AG04449 (cell line): ENCODE measurements around the gene SPEM2.

ENCODE experiments used
- CTCF ChIA-PET: fragments of 350-600 bp; formaldehyde crosslinking; extraction: SDS; loops from one replicate; lab custom pipeline; 2021; ENCODE audit warnings: antibody characterized with exemption; lab: Yijun Ruan, JAX
- POLR2A ChIA-PET: fragments of 400-600, 350-600 bp; formaldehyde crosslinking; extraction: SDS; loops from one replicate; lab custom pipeline; 2020; ENCODE audit warnings: antibody characterized with exemption, inconsistent platforms; lab: Yijun Ruan, JAX
- DNase-seq: peaks from one replicate; pipeline ENCODE4 v3.0.0-alpha.2; 2010; ENCODE audit warnings: low read depth, low spot score
- H3K4me3 ChIP-seq: 2 replicates; pipeline ENCODE4 v1.5.1; 2011; ENCODE audit warnings: low read depth, mild to moderate bottlenecking, control low read depth, low read length
- TF ChIP-seq, protein P1 (sequence below): IDR thresholded peaks from one replicate; pipeline ENCODE4 v1.5.1; 2011; ENCODE audit warnings: mild to moderate bottlenecking, moderate library complexity, low read length, control low read depth, inconsistent platforms; ENCODE audit not compliant: insufficient read depth; ENCODE audit errors: missing control alignments

The SPEM2 gene

DNA sequence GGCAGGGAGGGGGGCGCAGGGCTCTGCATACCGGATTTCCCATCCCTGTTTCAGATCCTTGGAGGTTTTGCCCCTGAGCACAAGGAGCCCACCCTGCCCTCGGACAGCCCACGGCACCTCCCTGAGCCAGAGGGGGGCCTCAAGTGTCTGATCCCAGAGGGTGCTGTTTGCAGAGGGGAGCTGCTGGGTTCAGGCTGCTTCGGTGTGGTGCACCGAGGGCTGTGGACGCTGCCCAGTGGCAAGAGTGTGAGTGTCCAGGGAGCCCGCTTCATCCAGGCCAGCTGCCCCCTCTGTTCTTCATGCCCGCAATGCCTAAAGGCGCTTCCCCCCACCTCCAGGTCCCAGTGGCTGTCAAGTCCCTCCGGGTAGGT lies 42.1 kb upstream of the SPEM2 start:
- H3K4me3 ChIP-seq: peak overlapping the region; percentile 52

DNA sequence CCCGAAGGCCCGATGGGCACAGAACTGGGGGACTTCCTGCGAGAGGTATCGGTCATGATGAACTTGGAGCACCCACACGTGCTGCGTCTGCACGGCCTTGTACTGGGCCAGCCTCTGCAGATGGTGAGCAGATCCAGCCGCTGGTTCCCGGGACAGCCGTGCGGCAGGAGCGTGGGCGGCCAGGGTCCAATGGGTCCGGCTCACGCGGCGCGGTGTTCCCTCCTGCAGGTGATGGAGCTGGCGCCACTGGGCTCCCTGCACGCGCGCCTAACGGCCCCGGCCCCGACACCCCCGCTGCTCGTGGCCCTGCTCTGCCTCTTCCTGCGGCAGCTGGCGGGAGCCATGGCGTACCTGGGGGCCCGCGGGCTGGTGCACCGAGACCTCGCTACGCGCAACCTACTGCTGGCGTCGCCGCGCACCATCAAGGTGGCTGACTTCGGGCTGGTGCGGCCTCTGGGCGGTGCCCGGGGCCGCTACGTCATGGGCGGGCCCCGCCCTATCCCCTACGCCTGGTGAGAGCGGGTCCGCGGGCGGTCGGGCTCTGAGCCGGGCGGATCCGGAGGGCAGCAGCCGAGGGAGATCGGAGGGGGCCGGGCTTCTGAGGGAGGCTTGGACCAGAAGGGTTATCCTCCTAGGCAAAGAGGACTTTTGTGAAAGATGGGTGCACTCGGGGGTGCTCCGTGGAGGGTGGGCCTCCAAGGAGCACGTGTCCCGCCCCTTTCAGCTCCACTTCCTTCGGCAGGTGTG lies 41.5 kb upstream of the SPEM2 start:
- POLR2A ChIA-PET: interaction anchor here (0.6 to 1.6 kb wide), 4 partner anchors 10 to 20 kb away, joined by 3 read pairs; partner anchors contain the start of genes PLSCR3 and TMEM256
- CTCF ChIA-PET: interaction anchor here (1.2 to 1.8 kb wide), 3 partner anchors 10 to 176 kb away, joined by 4 to 8 read pairs (median 5); partner anchors contain the start of gene PLSCR3
- peak overlapping the region; percentile 52 for H3K4me3 ChIP-seq
- DNase-seq: no peak
- TF ChIP-seq, protein P1, sequence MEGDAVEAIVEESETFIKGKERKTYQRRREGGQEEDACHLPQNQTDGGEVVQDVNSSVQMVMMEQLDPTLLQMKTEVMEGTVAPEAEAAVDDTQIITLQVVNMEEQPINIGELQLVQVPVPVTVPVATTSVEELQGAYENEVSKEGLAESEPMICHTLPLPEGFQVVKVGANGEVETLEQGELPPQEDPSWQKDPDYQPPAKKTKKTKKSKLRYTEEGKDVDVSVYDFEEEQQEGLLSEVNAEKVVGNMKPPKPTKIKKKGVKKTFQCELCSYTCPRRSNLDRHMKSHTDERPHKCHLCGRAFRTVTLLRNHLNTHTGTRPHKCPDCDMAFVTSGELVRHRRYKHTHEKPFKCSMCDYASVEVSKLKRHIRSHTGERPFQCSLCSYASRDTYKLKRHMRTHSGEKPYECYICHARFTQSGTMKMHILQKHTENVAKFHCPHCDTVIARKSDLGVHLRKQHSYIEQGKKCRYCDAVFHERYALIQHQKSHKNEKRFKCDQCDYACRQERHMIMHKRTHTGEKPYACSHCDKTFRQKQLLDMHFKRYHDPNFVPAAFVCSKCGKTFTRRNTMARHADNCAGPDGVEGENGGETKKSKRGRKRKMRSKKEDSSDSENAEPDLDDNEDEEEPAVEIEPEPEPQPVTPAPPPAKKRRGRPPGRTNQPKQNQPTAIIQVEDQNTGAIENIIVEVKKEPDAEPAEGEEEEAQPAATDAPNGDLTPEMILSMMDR: no peak

More for the DNA sequence above, 42.1 kb upstream of the SPEM2 start:
- ChIA-PET POLR2A (interaction anchor here (0.6 to 1.6 kb wide), 5 partner anchors 11 to 32 kb away, joined by 3 to 4 read pairs (median 3); partner anchors contain the start of gene TMEM256), CTCF (interaction anchor here (1.2 to 1.8 kb wide), 3 partner anchors 10 to 177 kb away, joined by 4 to 8 read pairs (median 5); partner anchors contain the start of gene PLSCR3)
- no peak for DNase-seq
- TF ChIP-seq, protein P1: no peak

DNA sequence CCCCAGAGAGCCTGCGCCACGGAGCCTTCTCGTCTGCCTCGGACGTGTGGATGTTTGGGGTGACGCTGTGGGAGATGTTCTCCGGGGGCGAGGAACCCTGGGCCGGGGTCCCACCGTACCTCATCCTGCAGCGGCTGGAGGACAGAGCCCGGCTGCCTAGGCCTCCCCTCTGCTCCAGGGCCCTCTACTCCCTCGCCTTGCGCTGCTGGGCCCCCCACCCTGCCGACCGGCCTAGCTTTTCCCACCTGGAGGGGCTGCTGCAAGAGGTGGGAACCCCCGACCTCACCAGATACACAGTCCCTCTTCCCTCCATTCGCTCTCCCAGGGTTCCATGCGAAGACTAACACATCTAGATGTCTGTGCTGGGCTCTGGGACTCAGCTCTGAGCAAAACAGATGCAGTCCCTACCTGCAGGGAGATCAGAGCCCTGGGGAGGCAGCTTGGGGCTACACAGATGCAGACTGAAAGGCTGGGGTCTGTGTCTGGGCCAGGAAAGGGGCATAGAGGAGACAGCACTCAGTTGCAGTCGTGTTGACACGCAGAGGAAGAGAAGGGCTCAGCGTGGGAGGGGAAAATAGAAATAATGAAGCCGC lies 40.8 kb upstream of the SPEM2 start:
- TF ChIP-seq, protein P1: no peak
- H3K4me3 ChIP-seq: peak overlapping the region; percentile 52
- ChIA-PET CTCF (interaction anchor here (1.2 to 1.7 kb wide), 2 partner anchors 9 to 28 kb away, joined by 4 to 8 read pairs; partner anchors contain the start of gene PLSCR3), POLR2A (interaction anchor here (0.8 to 1.6 kb wide), 3 partner anchors 10 to 19 kb away, joined by 3 read pairs; partner anchors contain the start of genes PLSCR3 and TMEM256)
- no peak for DNase-seq

DNA sequence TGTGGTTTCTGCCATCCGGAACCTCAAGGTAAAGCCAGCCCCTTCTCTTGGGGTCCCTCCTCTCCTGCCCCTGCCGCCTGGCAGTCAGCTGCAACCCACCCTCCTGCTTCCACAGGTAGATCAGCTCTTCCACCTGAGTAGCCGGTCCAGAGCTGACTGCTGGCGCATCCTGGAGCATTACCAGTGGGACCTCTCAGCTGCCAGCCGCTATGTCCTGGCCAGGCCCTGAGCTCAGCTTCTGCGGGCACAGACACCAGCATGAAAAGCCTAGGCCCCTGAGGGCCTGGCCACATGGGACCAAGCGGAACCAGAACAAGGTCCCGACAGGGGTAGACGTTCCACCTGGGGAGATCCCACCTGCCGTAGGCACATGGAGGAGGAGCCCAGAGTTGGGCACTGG lies 36.6 kb upstream of the SPEM2 start:
- no peak for DNase-seq
- CTCF ChIA-PET: interaction anchor here (0.7 to 1.4 kb wide), 8 partner anchors 8 to 48 kb away, joined by 3 to 6 read pairs (median 4); partner anchors contain the start of genes TMEM256, TMEM95 and TNK1
- POLR2A ChIA-PET: interaction anchor here (0.8 to 1.3 kb wide), 2 partner anchors 9 to 15 kb away, joined by 3 to 4 read pairs; partner anchors contain the start of gene TMEM256
- H3K4me3 ChIP-seq: no peak overlapping the region
- TF ChIP-seq, protein P1: no peak

DNA sequence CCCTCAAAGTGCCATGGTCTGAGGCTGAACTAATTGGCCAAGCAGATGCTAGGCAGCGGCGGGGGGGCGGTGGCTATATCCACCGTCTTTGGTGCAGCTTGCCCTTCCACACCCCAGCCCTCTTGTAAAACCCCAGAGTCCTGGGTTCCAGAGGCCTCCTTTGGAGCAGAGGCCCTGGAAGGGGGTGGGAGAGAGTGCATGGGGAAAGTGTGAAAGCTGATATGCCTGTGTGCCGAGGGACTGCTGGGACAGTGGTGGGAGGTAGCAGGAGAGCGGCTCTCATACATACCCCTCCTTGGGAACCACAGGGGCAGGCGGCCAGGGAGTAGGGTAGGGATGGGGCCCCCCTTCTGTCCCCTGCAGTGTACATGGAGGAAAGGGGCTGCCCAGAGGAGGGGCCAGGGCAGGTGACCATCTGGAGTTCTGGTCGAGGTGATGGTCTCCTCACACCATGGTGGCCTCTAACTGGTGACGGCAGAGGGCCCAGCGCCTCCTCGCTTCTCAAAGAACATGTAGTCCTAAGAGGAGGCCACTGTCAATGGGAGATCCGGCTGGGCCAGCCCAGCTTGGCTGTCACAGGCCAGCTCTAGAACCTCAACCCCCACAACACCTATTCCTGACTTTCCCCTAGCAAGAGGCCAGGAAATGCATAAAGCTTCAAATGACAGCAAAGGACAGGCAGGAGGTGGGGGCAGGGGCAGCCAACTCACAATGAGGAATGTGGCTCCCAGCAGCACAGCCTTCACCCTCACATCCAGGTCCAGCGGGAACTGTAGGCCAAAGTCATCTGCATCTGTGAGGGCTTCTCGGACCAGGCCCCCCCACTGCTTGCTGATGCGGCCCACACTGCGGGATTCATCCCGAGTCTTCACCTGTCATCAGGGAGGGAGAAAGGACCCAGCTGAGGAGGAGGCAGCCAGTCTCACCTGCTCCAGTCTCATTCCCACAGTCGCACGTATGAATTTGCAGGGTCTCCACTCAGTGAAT lies 35.2 kb upstream of the SPEM2 start:
- H3K4me3 ChIP-seq: no peak overlapping the region
- no peak for DNase-seq
- POLR2A ChIA-PET: interaction anchor here (0.6 to 0.8 kb wide), 2 partner anchors 10 to 14 kb away, joined by 3 read pairs; partner anchors contain the start of gene TMEM256
- TF ChIP-seq, protein P1: no peak
- CTCF ChIA-PET: interaction anchor here (0.8 to 1.2 kb wide), 2 partner anchors 10 kb away, joined by 3 read pairs; partner anchors contain the start of gene TNK1
